Panc1 (cell line): ENCODE data around the gene PYGM. TPM values are rescaled to one million over a fixed set of nuclear protein-coding genes. Genes with fewer than 3 reads are reported as not detected.

ENCODE experiments used
- ATAC-seq: fragments of 200-7000 bp; cut with Tn5 transposase; 2 replicates; pipeline ENCODE4 v1.9.1; 2020; ENCODE audit warnings: mild to moderate bottlenecking, moderate library complexity
- BruUV-seq: library from RNA; stranded (reverse); fragments of 400-500 nt; replicated peaks from 2 replicates; lab custom pipeline; 2021; lab: Mats Ljungman, UMichigan
- CTCF ChIA-PET: fragments of 300-600 bp; sonication (Branson Sonifier 250); formaldehyde crosslinking; loops from one replicate; lab custom pipeline; 2022; ENCODE audit warnings: antibody characterized with exemption; lab: Charles Lee
- POLR2A ChIA-PET: fragments of 300-600 bp; sonication (Branson Sonifier 250); formaldehyde crosslinking; loops from one replicate; lab custom pipeline; 2022; ENCODE audit warnings: antibody characterized with exemption; lab: Charles Lee
- DNase-seq: peaks from one replicate; pipeline ENCODE4 v3.0.0-alpha.2; 2010; ENCODE audit warnings: low read depth, low spot score
- H3K27ac ChIP-seq: 2 replicates; pipeline ENCODE4 v1.5.1; 2011; ENCODE audit warnings: mild to moderate bottlenecking, low read length, inconsistent platforms
- H3K27me3 ChIP-seq: fragments of 200-500 bp; sonication (Bioruptor generic); 2 replicates; pipeline ENCODE4 v1.6.0; 2014; ENCODE audit warnings: low read length, inconsistent platforms; ENCODE audit not compliant: control insufficient read depth, insufficient read depth
- H3K36me3 ChIP-seq: fragments of 200-500 bp; sonication (Bioruptor generic); 2 replicates; pipeline ENCODE4 v1.5.1; 2014; ENCODE audit warnings: inconsistent platforms, mild to moderate bottlenecking, low read length, moderate library complexity; ENCODE audit not compliant: control insufficient read depth, insufficient read depth
- H3K4me1 ChIP-seq: 2 replicates; pipeline ENCODE4 v1.5.1; 2011; ENCODE audit warnings: inconsistent platforms, mild to moderate bottlenecking, low read length, moderate library complexity; ENCODE audit not compliant: control insufficient read depth, insufficient read depth
- H3K4me3 ChIP-seq, 2 experiments: 2 replicates each; pipeline ENCODE4 v1.5.1; 2011 to 2012; ENCODE audit warnings: low read depth in 2 of 2, low read length in 2 of 2, mild to moderate bottlenecking in 2 of 2, inconsistent platforms in 1 of 2, moderate library complexity in 1 of 2
- H3K9me3 ChIP-seq: fragments of 200-500 bp; sonication (Bioruptor generic); 2 replicates; pipeline ENCODE4 v1.5.1; 2014; ENCODE audit warnings: low read depth, mild to moderate bottlenecking, inconsistent platforms, low read length, moderate library complexity; ENCODE audit not compliant: control insufficient read depth, insufficient read depth
- CTCF ChIP-seq: fragments of 450-650 bp; IDR thresholded peaks from 2 replicates; pipeline ENCODE4 v1.5.1; 2017; ENCODE audit warnings: mild to moderate bottlenecking
- POLR2AphosphoS5 ChIP-seq: IDR thresholded peaks from 2 replicates; pipeline ENCODE4 v1.6.1; 2012; ENCODE audit warnings: mild to moderate bottlenecking, low read depth, low read length, moderate library complexity
- REST ChIP-seq, 2 experiments: IDR thresholded peaks; 2 replicates each; pipeline ENCODE4 v1.6.1; 2011 to 2012; ENCODE audit warnings: low read depth in 2 of 2, control low read depth in 1 of 2, low read length in 1 of 2, mild to moderate bottlenecking in 1 of 2, moderate library complexity in 1 of 2; ENCODE audit not compliant: insufficient read depth in 1 of 2
- SIN3A ChIP-seq: IDR thresholded peaks from 2 replicates; pipeline ENCODE4 v1.6.1; 2012; ENCODE audit warnings: low read depth, mild to moderate bottlenecking, low read length, moderate library complexity, borderline replicate concordance; ENCODE audit not compliant: insufficient read depth
- TCF7L2 ChIP-seq: IDR thresholded peaks from 2 replicates; pipeline ENCODE4 v1.6.1; 2011; ENCODE audit warnings: mild to moderate bottlenecking, low read depth, low read length, inconsistent platforms
- in situ Hi-C: cut with HindIII; loops from 2 replicates; pipeline ENCODE4 v1.10.0; 2016; ENCODE audit warnings: low sequenced_read_pairs, low pct_unique_long_range_greater_than_20kb
- intact Hi-C: fragments of 100-400 bp; cut with micrococcal nuclease; formaldehyde crosslinking; loops from one replicate; pipeline ENCODE4 v1.10.0; 2022; ENCODE audit not compliant: unreplicated experiment
- total RNA-seq: library from RNA; stranded (reverse); gene quantifications from one replicate; pipeline ENCODE4 v1.2.1, GENCODE V29; 2021; ENCODE audit not compliant: unreplicated experiment

The PYGM gene
- total RNA-seq, 1 experiment from 2014 or later, result 0.39 TPM

- ATAC-seq, result no peak
- Histone ChIP-seq H3K27me3 (peaks cover 7% of the 10 kb centered on the region), H3K9me3 (no peaks in the 10 kb centered on the region), H3K4me1 (peaks cover 10% of the 10 kb centered on the region; the same call in 1 of the 2 replicates), H3K27ac (no peak overlapping the region), H3K36me3 (no peaks in the 10 kb centered on the region), H3K4me3 (no peak overlapping the region)
- no peak for TF ChIP-seq TCF7L2
- in situ Hi-C loops (no loop called here), intact Hi-C loops (no loop called here)
- no peak for DNase-seq
- POLR2A ChIA-PET, result no interaction called here
- CTCF ChIA-PET, result no interaction called here
- no TSS peak for BruUV-seq
These were observed 46.6 kb downstream of the PYGM start for GRCh38 chr11:64713016-64713707.

- peaks cover 4% of the 10 kb centered on the region for H3K27me3 ChIP-seq
- H3K4me3 ChIP-seq, result no peak overlapping the region
- intact Hi-C loops (no loop called here), in situ Hi-C loops (no loop called here)
- no peaks in the 10 kb centered on the region for H3K9me3 ChIP-seq
- DNase-seq (no peak), ATAC-seq (no peak)
- CTCF ChIA-PET, result no interaction called here
- no peak overlapping the region for H3K27ac ChIP-seq
- BruUV-seq, result no TSS peak
- POLR2A ChIA-PET, result no interaction called here
- peaks cover 10% of the 10 kb centered on the region; the same call in 1 of the 2 replicates for H3K4me1 ChIP-seq
- TF ChIP-seq CTCF (no peak), SIN3A (no peak), REST (IDR thresholded peaks at IDR 0.05; ENCODE audit: insufficient read depth in 1 of 2, low read depth in 2 of 2, low read length in 1 of 2) (no peak)
- H3K36me3 ChIP-seq, result no peaks in the 10 kb centered on the region
These were observed 47.3 kb downstream of the PYGM start for GRCh38 chr11:64712430-64713015.

- no peaks in the 10 kb centered on the region for H3K9me3 ChIP-seq
- no peaks in the 10 kb centered on the region for H3K36me3 ChIP-seq
- in situ Hi-C loops, result no loop called here
- ChIA-PET CTCF (no interaction called here), POLR2A (no interaction called here)
- intact Hi-C loops, result no loop called here
- no peak overlapping the region for H3K27ac ChIP-seq
- ATAC-seq (no peak), DNase-seq (no peak)
- no TSS peak for BruUV-seq
- peaks cover 10% of the 10 kb centered on the region; the same call in 1 of the 2 replicates for H3K4me1 ChIP-seq
- TF ChIP-seq REST (IDR thresholded peaks at IDR 0.05; ENCODE audit: insufficient read depth in 1 of 2, low read depth in 2 of 2, low read length in 1 of 2), result no peak
- no peak for TF ChIP-seq CTCF
- no peak for TF ChIP-seq POLR2AphosphoS5
- no peak for TF ChIP-seq SIN3A
- TF ChIP-seq TCF7L2, result no peak
- peaks cover 4% of the 10 kb centered on the region for H3K27me3 ChIP-seq
- no peak overlapping the region for H3K4me3 ChIP-seq
These were observed 47.8 kb downstream of the PYGM start for GRCh38 chr11:64711956-64712362.
